HG03565 (cell line): ENCODE measurements around the gene KDELR1.

Experiments
- ATAC-seq: cut with Tn5 transposase; IDR thresholded peaks from one replicate; pipeline ENCODE4 v1.9.1; 2021; ENCODE audit warnings: mild to moderate bottlenecking, moderate library complexity; ENCODE audit not compliant: unreplicated experiment

Gene KDELR1

GRCh38 chr19:48391100-48392005 is at the start of gene KDELR1:
Gene KDELR1 (minus strand): TSS chr19:48391551. CDS start chr19:48391358, 193 bp downstream.
- no peak for ATAC-seq

- ATAC-seq: no peak
These were observed 45.2 kb upstream of the KDELR1 start for GRCh38 chr19:48436586-48436985.

- no peak for ATAC-seq
These were observed 42.0 kb upstream of the KDELR1 start for GRCh38 chr19:48433337-48433736.

- no peak for ATAC-seq
These were observed 37.3 kb upstream of the KDELR1 start for GRCh38 chr19:48428670-48429069.

- ATAC-seq: no peak
These were observed 33.4 kb upstream of the KDELR1 start for GRCh38 chr19:48424694-48425219.

GRCh38 chr19:48421548-48421947 is 30.2 kb upstream of the KDELR1 start:
- ATAC-seq: no peak

GRCh38 chr19:48419158-48419920 is 28.0 kb upstream of the KDELR1 start:
- no peak for ATAC-seq

- ATAC-seq: no peak
These were observed 27.1 kb upstream of the KDELR1 start for GRCh38 chr19:48418317-48419064.

GRCh38 chr19:48417421-48417820 is 26.1 kb upstream of the KDELR1 start:
- no peak for ATAC-seq

- no peak for ATAC-seq
These were observed 24.5 kb upstream of the KDELR1 start for GRCh38 chr19:48415806-48416221.

GRCh38 chr19:48415395-48415794 is 24.0 kb upstream of the KDELR1 start:
- ATAC-seq: no peak

GRCh38 chr19:48413879-48414587 is 22.7 kb upstream of the KDELR1 start:
- ATAC-seq: no peak

- ATAC-seq: no peak
These were observed 14.5 kb upstream of the KDELR1 start for GRCh38 chr19:48405850-48406249.

- no peak for ATAC-seq
These were observed 13.8 kb upstream of the KDELR1 start for GRCh38 chr19:48405010-48405659.

GRCh38 chr19:48403606-48404005 is 12.3 kb upstream of the KDELR1 start:
- ATAC-seq: no peak

GRCh38 chr19:48401287-48401686 is 9.9 kb upstream of the KDELR1 start:
- no peak for ATAC-seq

- ATAC-seq: no peak
These were observed 8.8 kb upstream of the KDELR1 start for GRCh38 chr19:48400018-48400742.

GRCh38 chr19:48398375-48399235 is 7.3 kb upstream of the KDELR1 start:
- ATAC-seq: peak; percentile 50
